Peyer's patch (tissue), 4 donors: ENCODE data around the gene FBH1. TPM values are rescaled to one million over a fixed set of nuclear protein-coding genes. Genes with fewer than 3 reads are reported as not detected.

Experiments
- DNase-seq, 3 donors: peaks; one replicate each; pipeline ENCODE4 v3.0.0-alpha.2; 2017 to 2019
- H3K27ac ChIP-seq, 4 donors: fragments of 200-600 bp; sonication (generic); one replicate each; pipeline ENCODE4 v1.5.1; 2016 to 2019
- H3K27me3 ChIP-seq, 2 donors: fragments of 200-600 bp; sonication (generic); one replicate each; pipeline ENCODE4 v1.5.1; 2019
- H3K36me3 ChIP-seq, 3 donors: fragments of 200-600 bp; sonication (generic); one replicate each; pipeline ENCODE4 v1.5.1; 2016 to 2019
- H3K4me1 ChIP-seq, 4 donors: fragments of 200-600 bp; sonication (generic); one replicate each; pipeline ENCODE4 v1.5.1; 2016 to 2019
- H3K4me3 ChIP-seq, 4 donors: fragments of 200-600 bp; sonication (generic); 1 replicate in 3 of 4; 2 replicates in 1 of 4; pipeline ENCODE4 v1.5.1; 2016 to 2019; ENCODE audit warnings: mild to moderate bottlenecking in 1 of 4
- H3K9me3 ChIP-seq, 4 donors: fragments of 200-600 bp; sonication (generic); one replicate each; pipeline ENCODE4 v1.5.1; 2016 to 2019; ENCODE audit warnings: mild to moderate bottlenecking in 1 of 4
- POLR2A ChIP-seq, 2 donors: fragments of 450-650 bp; IDR thresholded peaks; one replicate each; pipeline ENCODE4 v1.5.1; 2017; ENCODE audit warnings: antibody characterized with exemption in 2 of 2, mild to moderate bottlenecking in 2 of 2, moderate library complexity in 2 of 2
- total RNA-seq, 4 donors: library from RNA; depleted of rRNA; stranded (reverse); fragments of >200 nt; gene quantifications; one replicate each; pipeline ENCODE4 v1.1.0, GENCODE V29; 2016
- TF ChIP-seq, protein P1 (sequence below), 6 experiments: fragments of 450-650 bp in 4 of 6; fragments of 200-600 bp in 2 of 6; sonication (generic) in 1 of 6; IDR thresholded peaks; one replicate each; pipeline ENCODE4 v1.5.1; 2017 to 2019; ENCODE audit warnings: antibody characterized with exemption in 6 of 6, mild to moderate bottlenecking in 3 of 6, moderate library complexity in 1 of 6

FBH1 gene
- total RNA-seq, 4 donors from 2014 or later, result 101 to 169 (median 138) TPM

DNA sequence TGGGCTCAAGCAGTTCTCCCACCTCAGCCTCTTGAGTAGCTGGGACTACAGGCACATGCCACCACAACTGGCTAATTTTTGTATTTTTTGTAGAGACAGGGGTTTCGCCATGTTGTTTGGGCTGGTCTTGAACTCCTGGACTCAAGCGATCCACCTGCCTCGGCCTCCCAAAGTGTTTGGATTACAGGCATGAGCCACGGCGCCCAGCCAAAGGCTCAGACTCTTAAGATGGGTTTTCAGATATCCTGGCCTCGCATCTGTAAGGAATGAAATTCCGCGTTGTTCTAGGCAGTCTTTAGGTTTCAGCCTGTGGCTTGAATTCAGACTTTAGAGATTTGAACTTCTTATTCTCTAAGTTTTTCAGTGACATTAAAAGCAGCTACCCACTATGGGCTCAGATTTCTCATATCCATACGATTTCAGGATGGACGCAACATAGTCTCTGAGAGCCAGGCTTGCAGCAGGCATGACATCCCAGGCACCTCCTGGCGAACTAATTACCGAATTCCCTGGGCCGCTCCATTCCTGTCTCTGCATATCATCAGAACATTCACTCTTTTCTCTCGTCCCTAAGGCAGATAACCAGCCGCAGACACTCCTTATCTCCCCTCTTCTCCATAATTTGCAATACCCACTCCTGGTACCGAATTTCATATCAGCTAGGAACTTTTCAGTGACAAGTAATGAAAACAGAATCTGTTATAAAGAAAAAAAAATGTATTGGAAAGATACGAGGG lies 57.6 kb downstream of the FBH1 start:
- no peak for TF ChIP-seq POLR2A (IDR thresholded peaks at IDR 0.05)
- TF ChIP-seq, protein P1, sequence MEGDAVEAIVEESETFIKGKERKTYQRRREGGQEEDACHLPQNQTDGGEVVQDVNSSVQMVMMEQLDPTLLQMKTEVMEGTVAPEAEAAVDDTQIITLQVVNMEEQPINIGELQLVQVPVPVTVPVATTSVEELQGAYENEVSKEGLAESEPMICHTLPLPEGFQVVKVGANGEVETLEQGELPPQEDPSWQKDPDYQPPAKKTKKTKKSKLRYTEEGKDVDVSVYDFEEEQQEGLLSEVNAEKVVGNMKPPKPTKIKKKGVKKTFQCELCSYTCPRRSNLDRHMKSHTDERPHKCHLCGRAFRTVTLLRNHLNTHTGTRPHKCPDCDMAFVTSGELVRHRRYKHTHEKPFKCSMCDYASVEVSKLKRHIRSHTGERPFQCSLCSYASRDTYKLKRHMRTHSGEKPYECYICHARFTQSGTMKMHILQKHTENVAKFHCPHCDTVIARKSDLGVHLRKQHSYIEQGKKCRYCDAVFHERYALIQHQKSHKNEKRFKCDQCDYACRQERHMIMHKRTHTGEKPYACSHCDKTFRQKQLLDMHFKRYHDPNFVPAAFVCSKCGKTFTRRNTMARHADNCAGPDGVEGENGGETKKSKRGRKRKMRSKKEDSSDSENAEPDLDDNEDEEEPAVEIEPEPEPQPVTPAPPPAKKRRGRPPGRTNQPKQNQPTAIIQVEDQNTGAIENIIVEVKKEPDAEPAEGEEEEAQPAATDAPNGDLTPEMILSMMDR (IDR thresholded peaks at IDR 0.05), result no peak
- H3K4me1 ChIP-seq, result peaks cover 0 to 33% (median 7%) of the 10 kb centered on the region in 4 donors
- no peak for DNase-seq
- H3K36me3 ChIP-seq, result peaks cover 0 to 3% (median 0%) of the 10 kb centered on the region in 3 donors
- H3K27ac ChIP-seq, result peak overlapping the region in 1 of 4 donors; percentile 67
- H3K4me3 ChIP-seq, result no peak overlapping the region
- H3K27me3 ChIP-seq, result no peaks in the 10 kb centered on the region
- H3K9me3 ChIP-seq, result no peaks in the 10 kb centered on the region

DNA sequence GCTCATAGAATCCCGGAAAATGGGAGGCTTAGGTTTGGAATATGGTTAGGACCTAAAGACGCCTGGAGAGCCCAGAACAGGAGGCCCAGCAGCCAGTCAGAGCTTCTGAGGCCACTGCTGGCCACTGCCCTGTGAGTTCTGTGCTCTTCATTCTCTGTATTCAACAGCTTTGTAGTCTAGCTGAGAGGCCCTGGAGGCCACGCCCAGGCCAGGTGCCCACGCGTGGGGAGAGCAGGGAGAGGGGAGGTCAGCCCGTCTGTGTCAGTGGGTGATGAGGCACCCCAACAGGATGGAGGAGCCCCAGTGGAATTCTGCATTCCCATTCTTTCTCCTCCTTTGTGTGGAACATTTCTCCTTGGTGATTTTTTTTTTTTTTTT lies 58.2 kb downstream of the FBH1 start:
- Histone ChIP-seq H3K27me3 (no peaks in the 10 kb centered on the region), H3K27ac (no peak overlapping the region), H3K4me3 (no peak overlapping the region), H3K36me3 (peaks cover 0 to 8% (median 0%) of the 10 kb centered on the region in 3 donors), H3K4me1 (peaks cover 0 to 32% (median 7%) of the 10 kb centered on the region in 4 donors), H3K9me3 (no peaks in the 10 kb centered on the region)
- no peak for DNase-seq
- no peak for TF ChIP-seq POLR2A (IDR thresholded peaks at IDR 0.05)
- TF ChIP-seq, protein P1 (IDR thresholded peaks at IDR 0.05), result no peak

DNA sequence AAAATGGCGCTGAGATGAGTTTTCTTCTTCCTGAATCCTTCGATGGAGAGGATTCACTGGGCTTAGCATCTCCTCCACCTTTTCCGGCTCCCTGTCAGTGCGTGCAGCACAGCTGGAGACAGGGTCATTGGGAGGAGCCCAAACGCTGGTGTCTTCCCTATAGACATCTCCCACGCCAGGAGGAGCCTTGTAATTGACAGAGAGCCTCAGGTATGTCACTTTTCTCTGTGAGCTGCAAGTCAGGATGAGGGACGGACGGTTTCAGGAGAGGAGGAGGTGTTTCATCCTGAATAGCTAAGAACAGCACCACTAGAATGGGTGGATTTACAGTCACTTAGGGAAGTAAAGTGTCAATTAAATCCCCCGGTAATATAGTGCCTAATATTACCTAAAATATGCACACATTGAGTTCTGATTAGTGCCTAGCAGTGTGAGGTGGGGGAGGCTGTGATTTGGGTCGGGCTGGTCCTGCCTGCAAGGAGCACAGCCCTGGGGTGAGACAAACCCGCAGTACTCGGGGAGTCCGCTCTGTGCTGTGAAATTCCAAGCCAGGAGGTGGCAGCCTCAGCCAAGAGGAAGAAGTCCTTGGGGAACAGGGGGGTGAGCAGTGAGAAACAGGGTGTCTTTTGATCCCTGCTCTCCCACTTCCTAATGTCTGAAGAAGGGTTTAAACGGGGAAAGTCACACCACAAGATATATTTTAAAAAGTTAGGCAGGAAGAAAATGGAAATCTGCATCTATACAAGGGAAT lies 59.1 kb downstream of the FBH1 start:
- peaks cover 0 to 12% (median 0%) of the 10 kb centered on the region in 3 donors for H3K36me3 ChIP-seq
- DNase-seq, result peak in 2 of 3 donors; percentile 71 to 77
- peaks cover 0 to 22% (median 2%) of the 10 kb centered on the region in 4 donors for H3K4me1 ChIP-seq
- no peaks in the 10 kb centered on the region for H3K9me3 ChIP-seq
- no peaks in the 10 kb centered on the region for H3K27me3 ChIP-seq
- no peak for TF ChIP-seq POLR2A (IDR thresholded peaks at IDR 0.05)
- TF ChIP-seq, protein P1 (IDR thresholded peaks at IDR 0.05), result peak in 4 of 6 experiments; percentile 29 to 71 (median 62)
- H3K27ac ChIP-seq, result no peak overlapping the region
- no peak overlapping the region for H3K4me3 ChIP-seq

DNA sequence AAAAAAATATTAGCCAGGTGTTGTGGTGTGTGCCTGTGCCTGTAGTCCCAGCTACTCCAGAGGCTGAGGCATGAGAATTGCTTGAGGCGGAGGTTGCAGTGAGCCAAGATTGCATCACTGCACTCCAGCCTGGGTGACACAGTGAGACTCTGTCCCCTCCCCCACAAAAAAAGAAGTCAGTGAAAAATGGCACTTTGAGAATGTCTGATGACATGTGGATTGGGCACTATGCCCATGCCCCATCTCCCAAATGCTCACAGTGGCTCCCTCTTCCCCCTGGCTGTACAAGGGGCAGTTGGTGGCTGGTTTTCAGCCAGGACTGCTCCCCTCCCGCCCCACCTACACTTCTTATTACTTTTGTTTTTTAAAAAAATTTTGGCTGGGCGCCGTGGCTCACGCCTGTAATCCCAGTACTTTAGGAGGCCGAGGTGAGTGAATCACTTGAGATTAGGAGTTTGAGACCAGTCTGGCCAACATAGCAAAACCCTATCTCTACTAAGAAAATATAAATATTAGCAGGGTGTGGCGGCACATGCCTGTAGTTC lies 61.2 kb downstream of the FBH1 start:
- no peaks in the 10 kb centered on the region for H3K27me3 ChIP-seq
- no peak overlapping the region for H3K27ac ChIP-seq
- DNase-seq, result peak in 2 of 3 donors; percentile 48 to 57
- TF ChIP-seq, protein P1 (IDR thresholded peaks at IDR 0.05), result no peak
- no peak for TF ChIP-seq POLR2A (IDR thresholded peaks at IDR 0.05)
- peaks cover 0 to 22% (median 0%) of the 10 kb centered on the region in 3 donors for H3K36me3 ChIP-seq
- H3K9me3 ChIP-seq, result no peaks in the 10 kb centered on the region
- peaks cover 0 to 13% (median 0%) of the 10 kb centered on the region in 4 donors for H3K4me1 ChIP-seq
- no peak overlapping the region for H3K4me3 ChIP-seq

DNA sequence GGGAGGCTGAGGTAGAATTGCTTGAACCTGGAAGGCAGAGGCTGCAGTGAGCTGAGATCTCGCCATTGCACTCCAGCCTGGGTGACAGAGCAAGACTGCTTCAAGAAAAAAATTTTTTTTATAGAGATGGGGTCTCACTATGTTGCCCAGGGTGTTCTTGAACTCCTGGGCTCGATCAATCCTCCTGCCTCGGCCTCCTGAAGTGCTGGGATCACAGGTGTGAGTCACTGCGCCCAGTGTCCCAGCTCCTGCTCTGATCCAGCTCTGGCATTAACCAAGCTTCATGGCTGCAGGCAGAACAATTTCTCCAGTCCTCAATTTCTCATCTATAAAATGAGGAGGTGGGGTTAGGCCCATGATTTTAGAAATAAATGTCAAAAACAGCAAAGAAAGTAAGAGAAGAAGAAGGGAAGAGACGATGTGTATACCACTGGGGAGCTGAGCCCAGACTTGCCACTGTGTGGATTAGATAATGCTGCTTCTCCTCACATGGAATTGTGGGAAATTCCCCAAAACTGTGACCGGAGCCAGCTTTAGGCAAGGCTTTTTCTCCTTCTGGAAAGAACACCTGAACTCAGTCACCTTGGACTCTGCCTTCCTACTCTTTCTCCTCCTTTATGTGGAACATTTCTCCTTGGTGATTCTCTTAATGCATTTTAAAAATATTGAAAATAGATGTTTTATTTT lies 61.8 kb downstream of the FBH1 start:
- Histone ChIP-seq H3K9me3 (no peaks in the 10 kb centered on the region), H3K27ac (no peak overlapping the region), H3K4me3 (no peak overlapping the region), H3K4me1 (peaks cover 0 to 13% (median 0%) of the 10 kb centered on the region in 4 donors), H3K36me3 (peaks cover 0 to 23% (median 0%) of the 10 kb centered on the region in 3 donors), H3K27me3 (no peaks in the 10 kb centered on the region)
- TF ChIP-seq POLR2A (IDR thresholded peaks at IDR 0.05), result no peak
- TF ChIP-seq, protein P1 (IDR thresholded peaks at IDR 0.05), result no peak
- DNase-seq, result no peak
